ENCODE results near the gene NCAM2.

DNA sequence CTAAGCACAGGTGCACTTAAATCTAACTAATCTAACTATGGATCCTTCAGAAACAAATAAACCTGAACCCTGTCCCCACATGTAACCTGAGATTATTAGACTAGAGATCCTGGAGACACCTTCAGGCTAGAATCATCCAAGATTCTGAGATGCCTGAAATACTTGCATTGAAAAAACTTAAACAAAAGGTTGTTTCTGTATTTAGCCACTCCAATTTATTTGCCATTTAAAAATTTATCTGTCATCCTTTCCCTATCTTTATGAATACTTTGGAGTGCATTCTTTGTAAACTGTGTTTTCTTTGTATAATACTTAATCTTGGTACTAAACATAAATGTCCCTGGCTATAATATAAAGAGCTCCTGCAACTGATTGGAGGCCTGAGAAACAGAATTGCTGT, 270.7 kb downstream of the NCAM2 start:
- TF ChIP-seq GATA2 (IDR thresholded peaks at IDR 0.05; ENCODE audit: low read depth, low read length) (no peak), GATA3 (IDR thresholded peaks at IDR 0.05; ENCODE audit: low read depth, low read length) (no peak)

Data from SH-SY5Y (cell line).